OCI-LY3 (cell line): ENCODE data around the gene HHLA2.
"Not testable (repeated sequence)": the region's sequence is repeated elsewhere in the genome, so short reads cannot be mapped to it uniquely, and the experiment has no call there.

Source experiments
- H2AFZ ChIP-seq: fragments of 200-600, 300-600 bp; shearing (Covaris generic); 2 replicates; pipeline ENCODE4 v1.6.0; 2014; ENCODE audit warnings: antibody characterized with exemption, low read depth, low read length
- H3K27ac ChIP-seq: fragments of 200-600, 300-600 bp; sonication (generic); 2 replicates; pipeline ENCODE4 v1.5.1; 2014; ENCODE audit warnings: mild to moderate bottlenecking, low read length, moderate library complexity, mixed read lengths
- H3K27me3 ChIP-seq: fragments of 200-600, 300-600 bp; sonication (generic); 2 replicates; pipeline ENCODE4 v1.6.1; 2014; ENCODE audit warnings: low read depth, low read length, mixed read lengths
- H3K36me3 ChIP-seq: fragments of 200-600, 300-600 bp; sonication (generic); replicated peaks from 2 replicates; pipeline ENCODE3; 2014; ENCODE audit warnings: low read depth, low read length, mixed read lengths
- H3K4me1 ChIP-seq: fragments of 300-600, 200-600 bp; sonication (generic); 2 replicates; pipeline ENCODE4 v1.6.1; 2014; ENCODE audit warnings: low read length, mixed read lengths
- H3K4me2 ChIP-seq: fragments of 200-600, 300-600 bp; sonication (generic); 2 replicates; pipeline ENCODE4 v1.6.1; 2014; ENCODE audit warnings: low read length, mixed read lengths
- H3K4me3 ChIP-seq: fragments of 300-600, 200-600 bp; sonication (generic); 2 replicates; pipeline ENCODE4 v1.5.1; 2014; ENCODE audit warnings: antibody characterized with exemption, mild to moderate bottlenecking, low read length, moderate library complexity
- H3K79me2 ChIP-seq: fragments of 300-600, 200-600 bp; shearing (Covaris generic); 2 replicates; pipeline ENCODE4 v1.6.1; 2014; ENCODE audit warnings: mild to moderate bottlenecking, low read length, mixed read lengths
- H3K9ac ChIP-seq: fragments of 300-600, 200-600 bp; shearing (Covaris generic); 2 replicates; pipeline ENCODE4 v1.6.0; 2014; ENCODE audit warnings: mild to moderate bottlenecking, low read length, moderate library complexity
- H3K9me3 ChIP-seq: fragments of 200-600, 300-600 bp; shearing (Covaris generic); 2 replicates; pipeline ENCODE4 v1.6.1; 2014; ENCODE audit warnings: low read length, mixed read lengths; ENCODE audit not compliant: insufficient read depth
- H4K20me1 ChIP-seq: fragments of 200-600, 300-600 bp; sonication (generic); 2 replicates; pipeline ENCODE4 v1.6.1; 2016; ENCODE audit warnings: low read length, mixed read lengths; ENCODE audit not compliant: insufficient read depth
- CTCF ChIP-seq: fragments of 200-600, 300-600 bp; sonication (generic); IDR thresholded peaks from 2 replicates; pipeline ENCODE4 v1.5.1; 2014; ENCODE audit warnings: antibody characterized with exemption, low read length, low read depth
- EZH2phosphoT487 ChIP-seq: fragments of 200-600 bp; shearing (Covaris generic); IDR thresholded peaks from 2 replicates; pipeline ENCODE4 v1.6.1; 2018; ENCODE audit warnings: antibody characterized with exemption, mixed run types, low read depth

HHLA2 gene

GRCh38 chr3:108285176-108285575, 11.2 kb upstream of the HHLA2 start:
- H3K4me3 ChIP-seq = no peak overlapping the region
- no peak overlapping the region for H3K9ac ChIP-seq
- peaks cover 27% of the 10 kb centered on the region for H3K4me1 ChIP-seq
- H4K20me1 ChIP-seq = no peaks in the 10 kb centered on the region
- H3K9me3 ChIP-seq = 0 out of 2 replicates have a peak, but pooled peaks cover 3% of the 10 kb centered on the region
- peaks cover 12% of the 10 kb centered on the region; the same call in 1 of the 2 replicates for H3K27me3 ChIP-seq
- TF ChIP-seq CTCF = no peak
- no peak for TF ChIP-seq EZH2phosphoT487
- no peaks in the 10 kb centered on the region for H3K36me3 ChIP-seq
- H3K4me2 ChIP-seq = no peak overlapping the region
- H3K79me2 ChIP-seq = no peaks in the 10 kb centered on the region
- no peak overlapping the region for H3K27ac ChIP-seq
- no peak overlapping the region for H2AFZ ChIP-seq

GRCh38 chr3:108287146-108287545, 9.2 kb upstream of the HHLA2 start:
- H3K79me2 ChIP-seq = no peaks in the 10 kb centered on the region
- H3K36me3 ChIP-seq = no peaks in the 10 kb centered on the region
- peaks cover 25% of the 10 kb centered on the region for H3K4me1 ChIP-seq
- TF ChIP-seq EZH2phosphoT487 (no peak), CTCF (no peak)
- H3K27me3 ChIP-seq = 0 out of 2 replicates have a peak, but pooled peaks cover 4% of the 10 kb centered on the region
- no peaks in the 10 kb centered on the region for H3K9me3 ChIP-seq
- H2AFZ ChIP-seq = 0 out of 2 replicates have a peak overlapping the region, but pooled peaks have one; percentile 4
- H3K27ac ChIP-seq = peak overlapping the region; percentile 35
- no peak overlapping the region for H3K9ac ChIP-seq
- H3K4me3 ChIP-seq = no peak overlapping the region
- peak overlapping the region; percentile 10 for H3K4me2 ChIP-seq
- H4K20me1 ChIP-seq = no peaks in the 10 kb centered on the region

- H4K20me1 ChIP-seq, H3K27me3 ChIP-seq, H3K9ac ChIP-seq, H2AFZ ChIP-seq, H3K79me2 ChIP-seq, H3K36me3 ChIP-seq, H3K4me3 ChIP-seq, H3K27ac ChIP-seq, H3K4me2 ChIP-seq, H3K9me3 ChIP-seq: not testable (repeated sequence)
- peaks cover 35% of the 10 kb centered on the region for H3K4me1 ChIP-seq
These were observed 8.2 kb upstream of the HHLA2 start for GRCh38 chr3:108288193-108288592.

GRCh38 chr3:108289159-108289558, 7.2 kb upstream of the HHLA2 start:
- Histone ChIP-seq H2AFZ (no peak overlapping the region), H3K9ac (no peak overlapping the region), H4K20me1 (no peaks in the 10 kb centered on the region), H3K79me2 (no peaks in the 10 kb centered on the region), H3K36me3 (no peaks in the 10 kb centered on the region), H3K4me1 (peaks cover 43% of the 10 kb centered on the region), H3K27me3 (no peaks in the 10 kb centered on the region), H3K9me3 (no peaks in the 10 kb centered on the region), H3K4me2 (no peak overlapping the region), H3K4me3 (no peak overlapping the region), H3K27ac (no peak overlapping the region)
- TF ChIP-seq CTCF (no peak), EZH2phosphoT487 (no peak)

GRCh38 chr3:108292450-108292849, 3.9 kb upstream of the HHLA2 start:
- Histone ChIP-seq H3K36me3 (no peaks in the 10 kb centered on the region), H4K20me1 (no peaks in the 10 kb centered on the region), H3K4me1 (peaks cover 64% of the 10 kb centered on the region), H3K27me3 (no peaks in the 10 kb centered on the region), H3K27ac (peak overlapping the region; percentile 97), H3K4me2 (peak overlapping the region; percentile 97), H3K9me3 (no peaks in the 10 kb centered on the region), H3K79me2 (no peaks in the 10 kb centered on the region), H3K4me3 (peak overlapping the region; percentile 20), H3K9ac (peak overlapping the region; percentile 58), H2AFZ (no peak overlapping the region)
- no peak for TF ChIP-seq CTCF
- TF ChIP-seq EZH2phosphoT487 = no peak
